PFSK-1 (cell line): ENCODE data around the gene IGF2BP2.

Experiments
- FOXP2 ChIP-seq: optimal IDR thresholded peaks from 2 replicates; pipeline ENCODE3; 2011; ENCODE audit warnings: borderline replicate concordance, control low read depth, inconsistent platforms; ENCODE audit not compliant: insufficient read depth; ENCODE audit errors: extremely low read length, extremely low read depth
- POLR2AphosphoS5 ChIP-seq: IDR thresholded peaks from 2 replicates; pipeline ENCODE4 v1.6.1; 2012; ENCODE audit warnings: low read depth, mild to moderate bottlenecking, control low read depth, low read length, moderate library complexity
- SIN3A ChIP-seq: IDR thresholded peaks from 2 replicates; pipeline ENCODE4 v1.6.1; 2012; ENCODE audit warnings: mild to moderate bottlenecking, low read length, moderate library complexity, borderline replicate concordance; ENCODE audit not compliant: insufficient read depth
- TAF1 ChIP-seq: IDR thresholded peaks from 2 replicates; pipeline ENCODE4 v1.6.1; 2012; ENCODE audit warnings: low read length, control low read depth, borderline replicate concordance; ENCODE audit not compliant: insufficient read depth
- TF ChIP-seq, protein P1 (sequence below), 2 experiments: IDR thresholded peaks; 2 replicates each; pipeline versions ENCODE4 v1.6.1 to v1.8.0; 2011 to 2012; ENCODE audit warnings: low read depth in 2 of 2, low read length in 2 of 2, control low read depth in 1 of 2, inconsistent platforms in 1 of 2, mild to moderate bottlenecking in 1 of 2, moderate library complexity in 1 of 2; ENCODE audit not compliant: insufficient read depth in 1 of 2

The IGF2BP2 gene

DNA sequence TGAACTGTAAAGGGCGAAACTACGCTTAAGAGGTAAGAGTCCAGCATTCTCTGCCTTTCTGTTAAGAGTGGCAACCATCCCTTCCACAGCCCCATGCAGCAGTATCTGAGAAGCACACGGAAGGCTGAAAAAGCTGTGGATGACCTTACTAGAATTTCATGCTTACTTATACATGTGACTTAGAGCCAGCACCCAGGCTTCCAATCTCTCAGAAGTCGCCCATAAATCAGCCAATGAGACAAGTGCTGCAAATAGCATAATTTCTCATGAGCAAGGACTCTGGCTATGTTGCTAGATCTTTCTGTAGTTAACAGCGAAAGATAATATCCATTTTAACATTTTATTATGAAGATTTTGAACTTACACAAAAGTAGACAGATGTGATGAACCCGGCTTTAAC is 65.3 kb downstream of the IGF2BP2 start:
- TF ChIP-seq TAF1 (no peak), POLR2AphosphoS5 (no peak), FOXP2 (no peak), SIN3A (no peak)
- TF ChIP-seq, protein P1, sequence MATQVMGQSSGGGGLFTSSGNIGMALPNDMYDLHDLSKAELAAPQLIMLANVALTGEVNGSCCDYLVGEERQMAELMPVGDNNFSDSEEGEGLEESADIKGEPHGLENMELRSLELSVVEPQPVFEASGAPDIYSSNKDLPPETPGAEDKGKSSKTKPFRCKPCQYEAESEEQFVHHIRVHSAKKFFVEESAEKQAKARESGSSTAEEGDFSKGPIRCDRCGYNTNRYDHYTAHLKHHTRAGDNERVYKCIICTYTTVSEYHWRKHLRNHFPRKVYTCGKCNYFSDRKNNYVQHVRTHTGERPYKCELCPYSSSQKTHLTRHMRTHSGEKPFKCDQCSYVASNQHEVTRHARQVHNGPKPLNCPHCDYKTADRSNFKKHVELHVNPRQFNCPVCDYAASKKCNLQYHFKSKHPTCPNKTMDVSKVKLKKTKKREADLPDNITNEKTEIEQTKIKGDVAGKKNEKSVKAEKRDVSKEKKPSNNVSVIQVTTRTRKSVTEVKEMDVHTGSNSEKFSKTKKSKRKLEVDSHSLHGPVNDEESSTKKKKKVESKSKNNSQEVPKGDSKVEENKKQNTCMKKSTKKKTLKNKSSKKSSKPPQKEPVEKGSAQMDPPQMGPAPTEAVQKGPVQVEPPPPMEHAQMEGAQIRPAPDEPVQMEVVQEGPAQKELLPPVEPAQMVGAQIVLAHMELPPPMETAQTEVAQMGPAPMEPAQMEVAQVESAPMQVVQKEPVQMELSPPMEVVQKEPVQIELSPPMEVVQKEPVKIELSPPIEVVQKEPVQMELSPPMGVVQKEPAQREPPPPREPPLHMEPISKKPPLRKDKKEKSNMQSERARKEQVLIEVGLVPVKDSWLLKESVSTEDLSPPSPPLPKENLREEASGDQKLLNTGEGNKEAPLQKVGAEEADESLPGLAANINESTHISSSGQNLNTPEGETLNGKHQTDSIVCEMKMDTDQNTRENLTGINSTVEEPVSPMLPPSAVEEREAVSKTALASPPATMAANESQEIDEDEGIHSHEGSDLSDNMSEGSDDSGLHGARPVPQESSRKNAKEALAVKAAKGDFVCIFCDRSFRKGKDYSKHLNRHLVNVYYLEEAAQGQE (IDR thresholded peaks at IDR 0.05; ENCODE audit: insufficient read depth in 1 of 2, low read depth in 2 of 2, low read length in 2 of 2): no peak

GRCh38 chr3:185758912-185759311 is 65.9 kb downstream of the IGF2BP2 start:
- TF ChIP-seq SIN3A (no peak), TAF1 (no peak), FOXP2 (no peak), POLR2AphosphoS5 (no peak)
- TF ChIP-seq, protein P1 (IDR thresholded peaks at IDR 0.05; ENCODE audit: insufficient read depth in 1 of 2, low read depth in 2 of 2, low read length in 2 of 2): no peak

DNA sequence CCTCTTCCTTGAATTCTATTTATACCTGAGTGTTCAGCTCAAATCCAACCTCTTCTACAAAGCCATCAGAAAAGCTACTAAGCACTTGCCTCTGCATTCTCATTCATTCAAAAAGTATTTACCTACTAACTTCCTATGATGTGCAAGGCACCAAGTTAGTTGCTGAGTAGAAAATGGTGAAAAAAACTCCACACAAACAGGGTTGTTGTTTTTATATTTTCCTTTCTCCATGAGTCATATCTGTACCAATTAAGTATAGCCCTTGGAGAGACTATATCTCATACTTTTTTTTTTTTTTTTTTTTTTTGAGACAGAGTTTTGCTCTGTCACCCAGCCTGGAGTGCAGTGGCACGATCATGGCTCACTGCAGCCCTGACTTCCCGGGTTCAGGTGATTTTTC is 67.7 kb downstream of the IGF2BP2 start:
- TF ChIP-seq TAF1 (no peak), POLR2AphosphoS5 (no peak)

DNA sequence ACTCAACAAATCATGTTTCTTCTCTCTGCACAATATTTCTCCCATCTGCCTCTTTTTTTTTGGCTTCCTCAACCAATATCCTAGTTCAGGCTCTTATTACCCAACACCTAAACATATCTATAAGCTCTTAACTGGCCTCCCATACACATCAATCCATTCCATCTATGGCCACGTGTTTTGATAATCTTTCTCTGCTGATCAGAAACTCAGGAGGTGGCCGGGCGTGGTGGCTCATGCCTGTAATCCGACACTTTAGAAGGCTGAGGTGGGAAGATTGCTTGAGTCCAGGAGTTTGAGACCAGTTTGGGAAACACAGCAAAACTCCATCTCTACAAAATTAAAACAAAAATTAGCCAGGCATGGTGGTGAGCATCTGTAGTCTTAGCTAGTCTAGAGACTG is 68.4 kb downstream of the IGF2BP2 start:
- no peak for TF ChIP-seq POLR2AphosphoS5
- TF ChIP-seq TAF1: no peak
- no peak for TF ChIP-seq SIN3A
- TF ChIP-seq FOXP2: no peak
- TF ChIP-seq, protein P1 (IDR thresholded peaks at IDR 0.05; ENCODE audit: insufficient read depth in 1 of 2, low read depth in 2 of 2, low read length in 2 of 2): no peak

GRCh38 chr3:185754920-185755319 is 69.9 kb downstream of the IGF2BP2 start:
- no peak for TF ChIP-seq SIN3A
- no peak for TF ChIP-seq TAF1
- TF ChIP-seq POLR2AphosphoS5: no peak
- TF ChIP-seq FOXP2: no peak
- TF ChIP-seq, protein P1 (IDR thresholded peaks at IDR 0.05; ENCODE audit: insufficient read depth in 1 of 2, low read depth in 2 of 2, low read length in 2 of 2): no peak
